ENCODE results near the gene TEDC1. TPM values are rescaled to one million over a fixed set of nuclear protein-coding genes. Genes with fewer than 3 reads are reported as not detected.

TEDC1 gene
- total RNA-seq, 1 experiment from 2014 or later: 34.0 TPM

GRCh38 chr14:105505101-105505500, 14.1 kb downstream of the TEDC1 start:
- POLR2A ChIA-PET (ENCODE audit: low non-redundant PET): no interaction called here
- no peak overlapping the region for H3K27ac ChIP-seq (ENCODE audit: low read depth, low read length, poor library complexity, severe bottlenecking)
- H3K9me3 ChIP-seq (ENCODE audit: low read depth, low read length, poor library complexity, severe bottlenecking): no peaks in the 10 kb centered on the region
- no TSS peak for BruUV-seq (replicated peaks)
- no peaks in the 10 kb centered on the region for H3K36me3 ChIP-seq (ENCODE audit: insufficient read depth, low read length, poor library complexity, severe bottlenecking)
- no peak overlapping the region for H3K4me3 ChIP-seq (ENCODE audit: low read depth, low read length, poor library complexity, severe bottlenecking)
- no peak for TF ChIP-seq EZH2 (IDR thresholded peaks at IDR 0.05; ENCODE audit: borderline replicate concordance, low read depth, low read length, poor library complexity, severe bottlenecking)
- TF ChIP-seq, protein P1, sequence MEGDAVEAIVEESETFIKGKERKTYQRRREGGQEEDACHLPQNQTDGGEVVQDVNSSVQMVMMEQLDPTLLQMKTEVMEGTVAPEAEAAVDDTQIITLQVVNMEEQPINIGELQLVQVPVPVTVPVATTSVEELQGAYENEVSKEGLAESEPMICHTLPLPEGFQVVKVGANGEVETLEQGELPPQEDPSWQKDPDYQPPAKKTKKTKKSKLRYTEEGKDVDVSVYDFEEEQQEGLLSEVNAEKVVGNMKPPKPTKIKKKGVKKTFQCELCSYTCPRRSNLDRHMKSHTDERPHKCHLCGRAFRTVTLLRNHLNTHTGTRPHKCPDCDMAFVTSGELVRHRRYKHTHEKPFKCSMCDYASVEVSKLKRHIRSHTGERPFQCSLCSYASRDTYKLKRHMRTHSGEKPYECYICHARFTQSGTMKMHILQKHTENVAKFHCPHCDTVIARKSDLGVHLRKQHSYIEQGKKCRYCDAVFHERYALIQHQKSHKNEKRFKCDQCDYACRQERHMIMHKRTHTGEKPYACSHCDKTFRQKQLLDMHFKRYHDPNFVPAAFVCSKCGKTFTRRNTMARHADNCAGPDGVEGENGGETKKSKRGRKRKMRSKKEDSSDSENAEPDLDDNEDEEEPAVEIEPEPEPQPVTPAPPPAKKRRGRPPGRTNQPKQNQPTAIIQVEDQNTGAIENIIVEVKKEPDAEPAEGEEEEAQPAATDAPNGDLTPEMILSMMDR (conservative IDR thresholded peaks at IDR 0.05; ENCODE audit: low read depth, low read length): no peak
- H3K4me1 ChIP-seq (ENCODE audit: insufficient read depth, low read length, poor library complexity, severe bottlenecking): no peaks in the 10 kb centered on the region
- CTCF ChIA-PET: no interaction called here
- peaks cover 19% of the 10 kb centered on the region for H3K27me3 ChIP-seq (replicated peaks; ENCODE audit: insufficient read depth, low read depth, low read length, poor library complexity)
- DNase-seq (ENCODE audit: low spot score): no peak
- intact Hi-C loops (cut with micrococcal nuclease; ENCODE audit: unreplicated experiment): no loop called here

- Histone ChIP-seq H3K36me3 (ENCODE audit: insufficient read depth, low read length, poor library complexity, severe bottlenecking) (no peaks in the 10 kb centered on the region), H3K9me3 (ENCODE audit: low read depth, low read length, poor library complexity, severe bottlenecking) (no peaks in the 10 kb centered on the region), H3K27me3 (replicated peaks; ENCODE audit: insufficient read depth, low read depth, low read length, poor library complexity) (peaks cover 28% of the 10 kb centered on the region), H3K27ac (ENCODE audit: low read depth, low read length, poor library complexity, severe bottlenecking) (no peak overlapping the region), H3K4me1 (ENCODE audit: insufficient read depth, low read length, poor library complexity, severe bottlenecking) (no peaks in the 10 kb centered on the region), H3K4me3 (ENCODE audit: low read depth, low read length, poor library complexity, severe bottlenecking) (no peak overlapping the region)
- BruUV-seq (replicated peaks): no TSS peak
- POLR2A ChIA-PET (ENCODE audit: low non-redundant PET): no interaction called here
- DNase-seq (ENCODE audit: low spot score): no peak
- CTCF ChIA-PET: interaction anchor here (0.7 kb wide), 1 partner anchor 140 kb away, joined by 8 read pairs; no protein-coding TSS in a partner anchor
- intact Hi-C loops (cut with micrococcal nuclease; ENCODE audit: unreplicated experiment): no loop called here
- TF ChIP-seq EZH2 (IDR thresholded peaks at IDR 0.05; ENCODE audit: borderline replicate concordance, low read depth, low read length, poor library complexity, severe bottlenecking): no peak
- TF ChIP-seq, protein P1 (conservative IDR thresholded peaks at IDR 0.05; ENCODE audit: low read depth, low read length): no peak
Observed at GRCh38 chr14:105507247-105507646, 16.2 kb downstream of the TEDC1 start.

GRCh38 chr14:105508069-105508468, 17.0 kb downstream of the TEDC1 start:
- Histone ChIP-seq H3K4me1 (ENCODE audit: insufficient read depth, low read length, poor library complexity, severe bottlenecking) (no peaks in the 10 kb centered on the region), H3K4me3 (ENCODE audit: low read depth, low read length, poor library complexity, severe bottlenecking) (no peak overlapping the region), H3K36me3 (ENCODE audit: insufficient read depth, low read length, poor library complexity, severe bottlenecking) (no peaks in the 10 kb centered on the region), H3K27ac (ENCODE audit: low read depth, low read length, poor library complexity, severe bottlenecking) (no peak overlapping the region), H3K9me3 (ENCODE audit: low read depth, low read length, poor library complexity, severe bottlenecking) (no peaks in the 10 kb centered on the region), H3K27me3 (replicated peaks; ENCODE audit: insufficient read depth, low read depth, low read length, poor library complexity) (peaks cover 28% of the 10 kb centered on the region)
- ChIA-PET CTCF (interaction anchor here (0.7 kb wide), 2 partner anchors 141 to 418 kb away, joined by 3 to 8 read pairs; no protein-coding TSS in a partner anchor), POLR2A (ENCODE audit: low non-redundant PET) (no interaction called here)
- BruUV-seq (replicated peaks): no TSS peak
- TF ChIP-seq, protein P1 (conservative IDR thresholded peaks at IDR 0.05; ENCODE audit: low read depth, low read length): no peak
- TF ChIP-seq EZH2 (IDR thresholded peaks at IDR 0.05; ENCODE audit: borderline replicate concordance, low read depth, low read length, poor library complexity, severe bottlenecking): no peak
- intact Hi-C loops (cut with micrococcal nuclease; ENCODE audit: unreplicated experiment): no loop called here
- no peak for DNase-seq (ENCODE audit: low spot score)
